OCI-LY1 (cell line): ENCODE measurements around the gene LIFR.

Source experiments
- H2AFZ ChIP-seq: fragments of 200-600 bp; sonication (generic), shearing (Covaris generic); 2 replicates; pipeline ENCODE4 v1.6.0; 2014; ENCODE audit warnings: antibody characterized with exemption, mild to moderate bottlenecking, low read length
- H3F3A ChIP-seq: fragments of 200-600 bp; sonication (generic), shearing (Covaris generic); 2 replicates; pipeline ENCODE4 v1.6.0; 2014; ENCODE audit warnings: mild to moderate bottlenecking, antibody characterized with exemption, low read length, moderate library complexity; ENCODE audit not compliant: insufficient read depth
- H3K27ac ChIP-seq: fragments of 200-600 bp; sonication (generic); 2 replicates; pipeline ENCODE4 v1.5.1; 2014; ENCODE audit warnings: low read length, mixed run types, mild to moderate bottlenecking, low read depth; ENCODE audit not compliant: poor library complexity, severe bottlenecking
- H3K27me3 ChIP-seq: fragments of 200-600 bp; sonication (generic); 2 replicates; pipeline ENCODE4 v1.6.0; 2014; ENCODE audit warnings: antibody characterized with exemption, mild to moderate bottlenecking, low read length, moderate library complexity; ENCODE audit not compliant: insufficient read depth
- H3K36me3 ChIP-seq: fragments of 200-600 bp; sonication (generic); 2 replicates; pipeline ENCODE4 v1.6.1; 2014; ENCODE audit warnings: mild to moderate bottlenecking, antibody characterized with exemption, low read length, moderate library complexity, mixed read lengths; ENCODE audit not compliant: insufficient read depth
- H3K4me1 ChIP-seq: fragments of 200-600 bp; sonication (generic); 2 replicates; pipeline ENCODE4 v1.5.1; 2014; ENCODE audit warnings: mild to moderate bottlenecking, low read length, moderate library complexity; ENCODE audit not compliant: insufficient read depth, severe bottlenecking
- H3K4me2 ChIP-seq: fragments of 200-600 bp; sonication (generic), shearing (Covaris generic); 2 replicates; pipeline ENCODE4 v1.6.1; 2014; ENCODE audit warnings: low read length
- H3K4me3 ChIP-seq: fragments of 200-600 bp; sonication (generic); 2 replicates; pipeline ENCODE4 v1.5.1; 2014; ENCODE audit warnings: low read length, low read depth, mild to moderate bottlenecking, mixed read lengths; ENCODE audit not compliant: poor library complexity, severe bottlenecking
- H3K79me2 ChIP-seq: fragments of 200-600 bp; shearing (Covaris generic); 2 replicates; pipeline ENCODE4 v1.6.1; 2016; ENCODE audit warnings: mixed run types, low read length, mixed read lengths; ENCODE audit not compliant: insufficient read depth
- H3K9ac ChIP-seq: fragments of 200-600 bp; sonication (generic), shearing (Covaris generic); 2 replicates; pipeline ENCODE4 v1.6.1; 2014; ENCODE audit warnings: mild to moderate bottlenecking, low read length, mixed read lengths
- H3K9me2 ChIP-seq: fragments of 200-600 bp; sonication (generic), shearing (Covaris generic); 2 replicates; pipeline ENCODE4 v1.6.1; 2014; ENCODE audit warnings: low read depth, mild to moderate bottlenecking, low read length, mixed read lengths
- H3K9me3 ChIP-seq: fragments of 200-600 bp; shearing (Covaris generic); 2 replicates; pipeline ENCODE4 v1.6.1; 2014; ENCODE audit warnings: low read length, mixed read lengths
- H4K20me1 ChIP-seq: fragments of 200-600 bp; sonication (generic), shearing (Covaris generic); 2 replicates; pipeline ENCODE4 v1.6.0; 2016; ENCODE audit warnings: mild to moderate bottlenecking, low read length; ENCODE audit not compliant: insufficient read depth
- EZH2 ChIP-seq: fragments of 200-600 bp; sonication (generic), shearing (Covaris generic); IDR thresholded peaks from 2 replicates; pipeline ENCODE4 v1.8.0; 2017; ENCODE audit warnings: borderline replicate concordance, mixed run types, mild to moderate bottlenecking, antibody characterized with exemption, low read length, moderate library complexity, mixed read lengths
- TF ChIP-seq, protein P1 (sequence below): fragments of 200-600 bp; sonication (generic), shearing (Covaris generic); IDR thresholded peaks from 2 replicates; pipeline ENCODE4 v1.5.1; 2017; ENCODE audit warnings: mild to moderate bottlenecking, antibody characterized with exemption, low read length, moderate library complexity, mixed read lengths

The LIFR gene

DNA sequence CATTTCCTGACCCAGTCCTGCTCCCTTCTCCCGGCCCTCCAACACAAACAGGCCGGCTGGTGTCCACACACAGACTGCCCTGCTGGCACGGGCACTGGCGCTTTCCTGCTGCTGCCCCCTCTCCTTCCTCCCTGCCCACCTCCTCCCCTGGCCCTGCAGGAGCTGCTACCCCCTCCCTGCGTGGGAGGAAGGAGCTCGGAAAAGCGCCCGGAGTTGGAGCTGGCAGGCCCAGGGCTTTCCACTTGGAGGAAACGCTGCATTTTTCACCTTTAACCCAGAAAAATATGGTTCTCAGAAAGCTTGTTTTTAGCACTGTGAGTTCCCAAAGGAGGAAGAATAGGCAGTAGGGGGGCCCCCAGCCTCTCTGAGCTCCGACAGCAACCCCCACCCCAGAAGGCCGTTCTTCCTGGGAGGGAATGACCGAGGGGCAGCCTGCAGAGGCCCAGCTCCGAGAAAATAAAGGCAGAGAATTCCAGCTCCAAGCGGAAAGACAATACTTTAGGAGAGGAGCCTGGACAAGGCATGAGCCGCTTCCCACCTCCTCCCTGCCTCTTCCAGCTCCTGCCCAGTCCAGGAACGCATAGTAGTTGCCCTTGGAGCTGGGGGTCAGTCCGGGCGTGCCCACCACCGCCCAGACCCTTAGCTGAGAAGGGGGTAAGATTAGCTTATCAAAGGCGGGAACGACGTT, 88.9 kb downstream of the LIFR start:
- Histone ChIP-seq H3K79me2 (no peaks in the 10 kb centered on the region), H3F3A (no peaks in the 10 kb centered on the region), H3K9me2 (no peaks in the 10 kb centered on the region), H3K27me3 (no peaks in the 10 kb centered on the region; the same call in 1 of the 2 replicates), H2AFZ (no peak overlapping the region), H4K20me1 (no peaks in the 10 kb centered on the region), H3K27ac (no peak overlapping the region), H3K9ac (no peak overlapping the region), H3K4me3 (no peak overlapping the region), H3K4me1 (no peaks in the 10 kb centered on the region), H3K4me2 (no peak overlapping the region), H3K36me3 (no peaks in the 10 kb centered on the region), H3K9me3 (no peaks in the 10 kb centered on the region)
- TF ChIP-seq EZH2 = no peak
- TF ChIP-seq, protein P1, sequence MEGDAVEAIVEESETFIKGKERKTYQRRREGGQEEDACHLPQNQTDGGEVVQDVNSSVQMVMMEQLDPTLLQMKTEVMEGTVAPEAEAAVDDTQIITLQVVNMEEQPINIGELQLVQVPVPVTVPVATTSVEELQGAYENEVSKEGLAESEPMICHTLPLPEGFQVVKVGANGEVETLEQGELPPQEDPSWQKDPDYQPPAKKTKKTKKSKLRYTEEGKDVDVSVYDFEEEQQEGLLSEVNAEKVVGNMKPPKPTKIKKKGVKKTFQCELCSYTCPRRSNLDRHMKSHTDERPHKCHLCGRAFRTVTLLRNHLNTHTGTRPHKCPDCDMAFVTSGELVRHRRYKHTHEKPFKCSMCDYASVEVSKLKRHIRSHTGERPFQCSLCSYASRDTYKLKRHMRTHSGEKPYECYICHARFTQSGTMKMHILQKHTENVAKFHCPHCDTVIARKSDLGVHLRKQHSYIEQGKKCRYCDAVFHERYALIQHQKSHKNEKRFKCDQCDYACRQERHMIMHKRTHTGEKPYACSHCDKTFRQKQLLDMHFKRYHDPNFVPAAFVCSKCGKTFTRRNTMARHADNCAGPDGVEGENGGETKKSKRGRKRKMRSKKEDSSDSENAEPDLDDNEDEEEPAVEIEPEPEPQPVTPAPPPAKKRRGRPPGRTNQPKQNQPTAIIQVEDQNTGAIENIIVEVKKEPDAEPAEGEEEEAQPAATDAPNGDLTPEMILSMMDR = no peak

DNA sequence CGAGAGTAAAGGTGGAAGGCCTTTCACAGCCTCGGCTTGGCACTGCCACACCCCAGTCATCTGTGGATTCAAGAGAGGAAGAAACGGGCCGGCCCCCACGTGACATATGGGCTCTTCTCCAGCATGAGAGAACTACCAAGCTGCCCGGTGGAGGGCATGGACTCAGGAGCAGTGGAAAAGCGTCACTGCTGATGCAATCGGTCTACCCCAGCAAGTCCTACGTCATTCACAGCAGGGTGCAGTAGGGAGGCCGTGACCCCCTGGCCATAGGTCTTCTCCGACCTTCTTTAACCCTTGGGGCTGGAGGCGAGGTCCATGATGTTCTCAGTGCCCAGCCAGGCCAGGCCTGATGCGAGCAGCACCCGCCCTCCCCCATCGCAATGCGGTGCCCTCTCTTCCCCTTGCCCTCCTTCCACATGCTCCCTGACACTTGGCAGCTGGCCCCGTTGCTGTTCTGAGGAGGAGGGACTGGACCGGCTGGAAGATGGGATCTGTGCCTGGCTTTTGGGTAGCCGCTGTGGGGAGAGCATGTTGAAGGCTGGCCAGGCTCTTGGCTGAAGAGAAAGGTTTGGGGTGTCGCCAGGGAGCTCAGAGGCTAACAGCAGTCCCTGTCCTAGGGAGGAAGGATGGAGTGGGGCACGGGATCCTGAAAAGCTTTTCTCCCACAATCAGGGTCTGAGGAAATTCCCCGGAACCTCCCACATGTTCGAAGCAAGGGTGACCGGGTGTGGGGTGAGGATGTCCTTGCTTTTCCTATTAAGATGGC, 89.8 kb downstream of the LIFR start:
- no peaks in the 10 kb centered on the region for H3K4me1 ChIP-seq
- H3K79me2 ChIP-seq = no peaks in the 10 kb centered on the region
- no peak overlapping the region for H2AFZ ChIP-seq
- H3K27me3 ChIP-seq = no peaks in the 10 kb centered on the region; the same call in 1 of the 2 replicates
- no peak overlapping the region for H3K27ac ChIP-seq
- no peak overlapping the region for H3K4me3 ChIP-seq
- no peak overlapping the region for H3K4me2 ChIP-seq
- TF ChIP-seq EZH2 = no peak
- TF ChIP-seq, protein P1 = no peak
- no peaks in the 10 kb centered on the region for H3K36me3 ChIP-seq
- H3K9me3 ChIP-seq = no peaks in the 10 kb centered on the region
- H3F3A ChIP-seq = no peaks in the 10 kb centered on the region
- H3K9ac ChIP-seq = no peak overlapping the region
- no peaks in the 10 kb centered on the region for H4K20me1 ChIP-seq
- no peaks in the 10 kb centered on the region for H3K9me2 ChIP-seq

DNA sequence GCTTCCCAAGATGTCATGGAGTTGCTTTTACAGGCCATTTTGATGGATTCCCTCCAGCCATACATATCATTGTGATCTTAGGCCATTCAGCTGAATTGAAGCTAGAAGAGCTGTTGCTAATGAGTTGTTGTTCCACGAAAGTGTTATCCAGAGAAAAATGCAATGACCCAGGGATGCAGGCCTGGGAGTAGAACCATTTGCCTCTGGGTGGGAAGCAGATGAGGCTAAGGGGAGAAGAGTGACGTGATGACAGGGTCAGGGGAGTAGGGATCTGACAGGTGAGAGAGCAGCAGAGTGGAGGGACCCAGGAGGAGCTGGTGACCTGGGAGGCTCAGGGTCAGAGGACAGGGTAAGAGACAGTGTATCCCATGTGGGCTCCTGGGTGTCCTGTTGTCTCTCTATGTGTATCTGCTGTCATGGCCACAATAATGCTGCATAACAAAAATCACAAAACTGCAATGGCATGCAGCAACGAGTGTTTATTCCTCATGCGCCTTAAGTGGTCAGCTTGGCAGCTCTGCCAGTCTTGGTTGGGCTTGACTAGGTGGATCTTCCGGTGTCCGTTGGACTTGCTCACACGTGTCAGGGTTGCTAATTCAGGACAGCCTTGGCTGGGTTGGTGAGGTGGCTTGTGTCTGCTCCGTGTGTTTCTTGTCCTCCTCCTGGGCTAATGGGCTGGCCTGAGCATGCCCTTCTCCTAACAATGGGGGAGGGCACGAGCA, 90.6 kb downstream of the LIFR start:
- Histone ChIP-seq H3K4me2 (no peak overlapping the region), H2AFZ (no peak overlapping the region), H3K27me3 (no peaks in the 10 kb centered on the region; the same call in 1 of the 2 replicates), H3K4me1 (no peaks in the 10 kb centered on the region), H3K79me2 (no peaks in the 10 kb centered on the region), H3K4me3 (no peak overlapping the region), H3F3A (no peaks in the 10 kb centered on the region), H3K9me3 (no peaks in the 10 kb centered on the region), H3K9me2 (no peaks in the 10 kb centered on the region), H3K9ac (no peak overlapping the region), H3K36me3 (no peaks in the 10 kb centered on the region), H4K20me1 (no peaks in the 10 kb centered on the region), H3K27ac (no peak overlapping the region)
- no peak for TF ChIP-seq EZH2
- TF ChIP-seq, protein P1 = no peak
